Activated naive CD8-positive, alpha-beta T cell treated with anti-CD3 and anti-CD28 coated beads for 36 hours (primary cell): ENCODE measurements around the gene POLE3. TPM values are rescaled to one million over a fixed set of nuclear protein-coding genes. Genes with fewer than 3 reads are reported as not detected.
A peak's percentile ranks its signal among the peaks of the same experiment; 100 is the strongest.
"Not testable (repeated sequence)": the region's sequence is repeated elsewhere in the genome, so short reads cannot be mapped to it uniquely, and the experiment has no call there.

Experiments
- DNase-seq: peaks from one replicate; pipeline ENCODE4 v3.0.0; 2021
- H3K27ac Mint-ChIP-seq: one replicate; pipeline ENCODE4 v1.8.0; 2022; ENCODE audit warnings: mild to moderate bottlenecking, moderate library complexity, mixed read lengths
- H3K27me3 Mint-ChIP-seq: one replicate; pipeline ENCODE4 v1.8.0; 2022; ENCODE audit warnings: mild to moderate bottlenecking, mixed read lengths
- H3K36me3 Mint-ChIP-seq: one replicate; pipeline ENCODE4 v1.8.0; 2021; ENCODE audit warnings: mild to moderate bottlenecking, mixed read lengths
- H3K4me1 Mint-ChIP-seq: one replicate; pipeline ENCODE4 v1.8.0; 2021; ENCODE audit warnings: mixed read lengths
- H3K4me3 Mint-ChIP-seq: one replicate; pipeline ENCODE4 v1.8.0; 2022; ENCODE audit warnings: mild to moderate bottlenecking, moderate library complexity, mixed read lengths
- H3K9me3 Mint-ChIP-seq: one replicate; pipeline ENCODE4 v1.8.0; 2022; ENCODE audit warnings: mixed read lengths
- total RNA-seq, 2 experiments: library from RNA; stranded (reverse); gene quantifications; one replicate each; pipeline ENCODE4 v1.2.3, GENCODE V29; 2021

POLE3 gene
- total RNA-seq, 2 experiments from 2014 or later, result 94.2 to 97.8 TPM

DNA sequence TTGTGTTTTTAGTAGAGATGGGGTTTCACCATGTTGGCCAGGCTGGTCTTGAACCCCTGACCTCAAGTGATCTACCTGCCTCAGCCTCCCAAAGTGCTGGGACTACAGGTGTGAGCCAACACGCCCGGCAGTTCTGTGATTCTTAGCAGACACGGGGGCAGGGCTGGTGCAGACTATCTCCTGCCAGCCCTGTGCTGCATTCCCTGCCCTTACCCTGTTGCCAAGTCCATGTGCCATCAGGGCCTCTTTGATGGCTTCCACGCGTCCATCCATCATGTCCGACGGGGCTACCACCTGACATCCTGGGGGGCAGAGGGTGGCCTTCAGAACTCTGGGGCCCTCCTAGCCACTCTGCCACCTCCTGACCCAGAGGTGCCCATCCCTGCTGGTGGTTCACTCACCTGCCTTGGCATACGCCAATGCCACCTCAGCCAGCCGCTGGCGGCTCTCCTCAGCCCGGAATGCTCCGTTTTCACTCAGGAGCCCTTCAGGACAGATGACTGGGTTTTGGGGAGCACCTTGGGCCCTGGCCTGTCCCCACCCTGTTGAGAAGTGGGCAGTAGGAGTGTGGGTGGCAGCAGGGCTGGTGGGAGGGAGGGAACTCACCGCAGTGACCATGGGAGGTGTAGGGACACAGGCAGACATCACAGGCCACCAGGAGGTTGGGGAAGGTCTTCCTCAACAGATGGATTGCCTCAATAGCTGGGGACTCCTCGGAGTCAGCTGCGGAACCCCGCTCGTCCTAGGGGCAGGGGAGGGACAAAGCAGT is 20.1 kb downstream of the POLE3 start:
- no peak for DNase-seq
- Mint-ChIP-seq H3K4me3 (no peak overlapping the region), H3K4me1 (no peaks in the 10 kb centered on the region), H3K9me3 (no peaks in the 10 kb centered on the region), H3K27ac (no peak overlapping the region), H3K27me3 (no peaks in the 10 kb centered on the region), H3K36me3 (peaks cover 7% of the 10 kb centered on the region)

DNA sequence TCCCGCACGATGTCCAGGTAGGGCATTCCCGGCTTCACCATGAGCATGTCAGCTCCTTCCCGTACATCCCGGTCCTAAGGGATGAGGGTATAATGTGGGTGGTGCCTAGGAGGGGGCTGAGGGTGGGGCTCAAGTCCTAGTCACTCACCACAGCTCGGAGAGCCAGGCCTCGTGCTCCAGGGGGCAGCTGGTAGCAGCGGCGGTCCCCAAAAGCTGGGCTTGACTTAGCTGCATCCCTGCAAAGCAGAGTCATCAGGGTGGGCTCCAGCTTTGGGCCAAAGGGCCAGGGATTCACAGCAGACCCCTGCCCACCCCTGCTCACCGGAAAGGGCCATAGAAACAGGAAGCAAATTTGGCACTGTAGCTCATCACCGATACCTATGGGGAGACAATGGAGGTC is 21.0 kb downstream of the POLE3 start:
- no peak overlapping the region for H3K4me3 Mint-ChIP-seq
- H3K27ac Mint-ChIP-seq, result no peak overlapping the region
- H3K9me3 Mint-ChIP-seq, result no peaks in the 10 kb centered on the region
- DNase-seq, result no peak
- no peaks in the 10 kb centered on the region for H3K27me3 Mint-ChIP-seq
- H3K4me1 Mint-ChIP-seq, result no peaks in the 10 kb centered on the region
- H3K36me3 Mint-ChIP-seq, result peaks cover 7% of the 10 kb centered on the region

DNA sequence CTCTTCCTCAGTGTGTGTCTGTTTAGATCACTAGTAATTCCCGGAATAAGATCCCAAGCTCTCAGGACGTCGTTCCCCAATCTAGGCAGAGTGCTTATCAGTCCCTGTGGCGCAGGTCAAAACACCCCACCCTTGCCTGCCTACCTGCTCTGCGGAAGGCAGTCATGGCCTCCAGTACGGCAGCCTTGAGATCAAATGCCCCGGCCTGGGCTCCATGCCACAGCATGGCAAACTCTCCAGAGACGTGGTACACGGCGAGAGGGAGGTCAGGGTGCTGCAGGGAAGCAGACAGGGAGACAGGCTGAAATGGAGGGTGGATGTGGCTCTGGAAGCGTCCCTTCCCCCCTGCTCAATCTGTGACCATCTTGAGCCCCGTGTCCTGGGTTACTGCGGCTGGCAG is 21.6 kb downstream of the POLE3 start:
- H3K27me3 Mint-ChIP-seq, result no peaks in the 10 kb centered on the region
- peaks cover 7% of the 10 kb centered on the region for H3K36me3 Mint-ChIP-seq
- no peaks in the 10 kb centered on the region for H3K4me1 Mint-ChIP-seq
- no peak overlapping the region for H3K4me3 Mint-ChIP-seq
- no peak overlapping the region for H3K27ac Mint-ChIP-seq
- DNase-seq, result no peak
- H3K9me3 Mint-ChIP-seq, result no peaks in the 10 kb centered on the region

DNA sequence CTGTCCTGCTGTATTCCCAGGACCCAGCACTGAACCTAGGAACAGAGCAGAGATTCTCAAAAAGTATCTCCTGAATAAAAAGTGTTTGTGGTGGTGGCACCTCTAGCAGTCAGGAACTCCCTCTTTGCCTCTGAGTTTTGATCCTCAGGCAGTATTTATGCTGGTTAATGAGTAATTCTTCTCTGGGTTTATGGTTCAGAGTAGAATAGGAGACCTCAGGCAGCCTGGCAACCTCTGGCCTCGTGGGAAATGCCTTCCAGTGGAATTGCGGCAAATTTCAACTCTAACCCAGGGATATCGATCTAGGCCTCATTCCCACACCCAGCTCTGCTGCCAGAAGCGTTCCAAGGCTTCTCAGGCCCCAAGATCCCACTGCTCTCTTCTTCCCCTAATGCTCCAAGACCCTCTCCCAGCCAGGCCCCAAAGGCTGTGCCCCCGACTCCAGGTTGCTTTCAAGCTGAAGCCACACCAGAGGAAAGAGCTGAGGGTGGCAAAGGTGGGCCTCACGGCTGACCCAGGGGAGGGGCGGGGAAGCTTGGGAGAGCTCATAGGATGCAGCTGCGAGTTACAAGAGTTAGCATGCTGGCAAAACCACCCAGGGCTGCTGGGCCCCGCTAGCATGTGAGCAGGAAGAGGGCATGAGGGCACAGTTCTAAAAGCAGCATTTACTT is 22.8 kb downstream of the POLE3 start:
- H3K27ac Mint-ChIP-seq, result no peak overlapping the region
- no peak overlapping the region for H3K4me3 Mint-ChIP-seq
- H3K36me3 Mint-ChIP-seq, result peaks cover 7% of the 10 kb centered on the region
- H3K27me3 Mint-ChIP-seq, result no peaks in the 10 kb centered on the region
- no peaks in the 10 kb centered on the region for H3K9me3 Mint-ChIP-seq
- no peak for DNase-seq
- no peaks in the 10 kb centered on the region for H3K4me1 Mint-ChIP-seq

DNA sequence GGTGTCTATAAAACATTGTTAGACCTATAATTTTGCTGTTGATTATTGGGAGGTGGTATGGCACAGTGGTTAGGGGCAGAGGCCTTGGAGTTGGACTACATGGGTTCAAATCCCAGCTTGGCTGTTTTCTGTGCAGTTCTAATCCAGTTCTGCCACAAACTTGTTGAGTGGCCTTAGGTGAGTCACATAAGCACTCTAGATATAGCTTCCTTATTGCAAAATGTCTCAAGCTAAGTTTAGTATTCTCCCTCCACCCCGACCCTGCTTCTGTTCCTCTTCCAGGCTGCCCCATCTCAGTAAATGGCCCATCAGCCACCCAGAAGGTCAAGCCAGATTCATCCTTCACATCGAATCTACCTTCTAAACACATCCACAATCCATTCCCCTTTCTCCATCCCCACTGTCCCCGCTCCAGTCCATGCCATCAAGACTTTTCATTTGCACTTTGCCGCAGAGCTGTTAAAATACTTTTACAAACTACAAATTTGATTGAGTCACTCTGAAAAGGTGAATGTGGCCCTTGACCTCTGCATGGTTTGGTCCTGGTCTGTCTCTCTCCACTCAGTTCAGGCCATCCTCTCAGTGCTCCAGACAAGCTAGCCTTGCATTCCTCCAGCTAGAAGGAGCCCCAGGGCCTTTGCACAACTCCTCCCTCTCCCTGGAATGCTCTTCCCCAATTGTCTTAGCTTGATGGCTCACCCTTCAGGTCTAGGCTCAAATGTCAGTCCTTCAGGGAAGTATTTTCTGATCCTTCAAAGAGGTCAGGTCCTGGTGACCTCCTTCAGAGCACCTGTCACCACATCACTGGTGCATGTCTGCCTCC is 23.7 kb downstream of the POLE3 start:
- no peak for DNase-seq
- Mint-ChIP-seq H3K9me3 (no peaks in the 10 kb centered on the region), H3K27me3 (no peaks in the 10 kb centered on the region), H3K4me1 (no peaks in the 10 kb centered on the region), H3K4me3 (no peak overlapping the region), H3K36me3 (peaks cover 7% of the 10 kb centered on the region), H3K27ac (no peak overlapping the region)

DNA sequence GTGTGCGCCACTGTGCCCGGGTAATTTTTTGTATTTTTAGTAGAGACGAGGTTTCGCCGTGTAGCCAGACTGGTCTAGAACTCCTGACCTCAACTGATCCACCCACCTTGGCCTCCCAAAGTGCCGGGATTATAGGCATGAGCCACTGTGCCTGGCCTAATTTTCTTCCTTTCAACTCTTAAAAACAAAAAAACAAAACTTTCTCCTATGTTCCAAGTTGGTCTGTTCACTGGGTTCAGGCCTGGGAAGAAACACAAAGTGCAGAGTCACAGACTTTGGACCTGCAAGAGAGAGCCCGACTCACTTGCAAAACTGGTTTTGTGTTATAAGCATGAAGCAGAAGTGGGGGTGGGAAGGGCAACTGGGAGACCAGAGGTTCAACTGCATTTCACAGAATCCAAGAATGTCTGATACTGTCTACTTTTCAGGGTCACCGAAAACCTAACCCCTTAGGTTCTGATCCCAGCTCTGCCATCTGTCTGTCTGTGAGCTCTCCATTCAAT is 28.5 kb downstream of the POLE3 start:
- no peaks in the 10 kb centered on the region for H3K27me3 Mint-ChIP-seq
- no peak overlapping the region for H3K27ac Mint-ChIP-seq
- H3K36me3 Mint-ChIP-seq, result no peaks in the 10 kb centered on the region
- H3K4me1 Mint-ChIP-seq, result peaks cover 1% of the 10 kb centered on the region
- no peak overlapping the region for H3K4me3 Mint-ChIP-seq
- no peak for DNase-seq
- H3K9me3 Mint-ChIP-seq, result no peaks in the 10 kb centered on the region

DNA sequence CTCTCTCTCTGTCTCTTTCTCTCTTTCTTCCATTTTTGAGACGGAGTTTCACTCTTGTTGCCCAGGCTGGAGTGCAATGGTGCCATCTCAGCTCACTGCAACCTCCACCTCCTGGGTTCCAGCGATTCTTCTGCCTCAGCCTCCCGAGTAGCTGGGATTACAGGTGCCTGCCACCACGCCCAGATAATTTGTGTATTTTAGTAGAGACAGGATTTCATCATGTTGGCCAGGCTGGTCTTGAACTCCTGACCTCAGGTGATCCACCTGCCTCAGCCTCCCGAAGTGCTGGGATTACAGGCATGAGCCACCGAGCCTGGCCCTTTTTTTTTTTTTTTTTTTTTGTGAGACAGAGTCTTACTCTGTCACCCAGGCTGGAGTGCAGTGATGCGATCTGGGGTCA is 29.0 kb downstream of the POLE3 start:
- not testable (repeated sequence) for DNase-seq, H3K36me3 Mint-ChIP-seq, H3K4me3 Mint-ChIP-seq, H3K4me1 Mint-ChIP-seq, H3K27ac Mint-ChIP-seq, H3K27me3 Mint-ChIP-seq, H3K9me3 Mint-ChIP-seq

DNA sequence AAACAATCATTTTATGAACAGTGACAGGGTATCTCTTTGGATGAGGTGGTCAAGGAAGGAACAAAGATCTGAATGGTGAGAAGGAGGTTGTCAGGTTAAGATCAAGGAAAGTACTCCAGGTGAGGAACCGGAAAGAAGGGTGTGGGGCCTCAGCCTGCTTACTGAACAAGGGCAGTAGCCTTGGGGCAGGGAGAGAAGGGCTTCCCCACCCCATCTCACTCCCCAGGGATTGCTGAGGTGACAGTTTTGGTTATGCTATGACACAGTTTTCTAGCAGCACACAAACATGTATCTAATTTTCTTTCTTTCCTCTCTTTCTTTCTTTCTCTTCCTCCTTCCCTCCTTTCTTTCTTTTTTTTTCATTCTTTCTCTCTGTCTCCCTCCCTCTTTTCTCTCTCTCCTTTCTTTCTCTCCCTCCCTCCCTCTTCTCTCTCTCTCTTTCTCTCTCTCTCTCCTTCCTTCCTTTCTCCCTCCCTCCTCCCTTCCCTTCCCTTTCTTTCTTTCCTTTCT is 29.6 kb downstream of the POLE3 start:
- no peaks in the 10 kb centered on the region for H3K36me3 Mint-ChIP-seq
- H3K27ac Mint-ChIP-seq, result no peak overlapping the region
- no peak for DNase-seq
- H3K27me3 Mint-ChIP-seq, result no peaks in the 10 kb centered on the region
- peaks cover 2% of the 10 kb centered on the region for H3K4me1 Mint-ChIP-seq
- no peak overlapping the region for H3K4me3 Mint-ChIP-seq
- no peaks in the 10 kb centered on the region for H3K9me3 Mint-ChIP-seq

DNA sequence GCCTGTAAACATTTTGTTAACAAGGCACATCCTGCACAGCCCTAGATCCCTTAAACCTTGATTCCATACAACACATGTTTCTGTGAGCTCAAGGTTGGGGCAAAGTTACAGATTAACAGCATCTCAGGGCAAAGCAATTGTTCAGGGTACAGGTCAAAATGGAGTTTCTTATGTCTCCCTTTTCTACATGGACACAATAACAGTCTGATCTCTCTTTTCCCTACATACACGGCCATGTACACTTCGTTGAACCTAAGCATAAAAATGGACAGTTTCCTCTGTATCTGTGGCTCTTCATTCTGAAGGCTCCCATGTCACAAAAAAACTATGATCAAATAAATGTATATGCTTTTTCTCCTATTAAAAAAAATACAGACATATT is 30.7 kb downstream of the POLE3 start:
- not testable (repeated sequence) for H3K27me3 Mint-ChIP-seq, DNase-seq, H3K9me3 Mint-ChIP-seq, H3K4me3 Mint-ChIP-seq, H3K36me3 Mint-ChIP-seq, H3K27ac Mint-ChIP-seq
- H3K4me1 Mint-ChIP-seq, result peaks cover 12% of the 10 kb centered on the region

DNA sequence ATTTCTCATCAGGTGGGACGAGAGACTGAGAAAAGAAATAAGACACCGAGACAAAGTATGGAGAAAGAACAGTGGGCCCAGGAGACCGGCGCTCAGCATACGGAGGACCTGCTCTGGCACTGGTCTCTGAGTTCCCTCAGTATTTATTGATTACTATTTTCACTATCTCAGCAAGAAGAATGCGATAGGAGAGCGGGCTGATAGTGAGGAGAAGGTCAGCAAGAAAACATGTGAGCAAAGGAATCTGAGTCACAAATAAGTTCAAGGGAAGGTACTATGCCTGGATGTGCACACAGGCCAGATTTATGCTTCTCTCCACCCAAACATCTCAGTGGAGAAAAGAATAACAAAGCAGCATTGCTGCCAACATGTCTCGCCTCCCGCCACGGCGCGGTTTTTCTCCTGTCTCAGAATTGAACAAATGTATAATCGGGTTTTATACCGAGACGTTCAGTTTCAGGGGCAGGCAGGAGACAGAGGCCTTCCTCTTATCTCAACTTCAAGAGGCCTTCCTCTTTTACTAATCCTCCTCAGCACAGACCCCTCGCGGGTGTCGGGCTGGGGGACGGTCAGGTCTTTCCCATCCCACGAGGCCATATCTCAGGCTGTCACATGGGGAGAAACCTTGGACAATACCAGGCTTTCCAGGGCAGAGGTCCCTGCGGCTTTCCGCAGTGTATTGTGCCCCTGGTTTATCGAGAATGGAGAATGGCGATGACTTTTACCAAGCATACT is 31.2 kb downstream of the POLE3 start:
- H3K9me3 Mint-ChIP-seq, H3K36me3 Mint-ChIP-seq, H3K27me3 Mint-ChIP-seq, H3K27ac Mint-ChIP-seq, DNase-seq, H3K4me3 Mint-ChIP-seq: not testable (repeated sequence)
- peaks cover 14% of the 10 kb centered on the region for H3K4me1 Mint-ChIP-seq

DNA sequence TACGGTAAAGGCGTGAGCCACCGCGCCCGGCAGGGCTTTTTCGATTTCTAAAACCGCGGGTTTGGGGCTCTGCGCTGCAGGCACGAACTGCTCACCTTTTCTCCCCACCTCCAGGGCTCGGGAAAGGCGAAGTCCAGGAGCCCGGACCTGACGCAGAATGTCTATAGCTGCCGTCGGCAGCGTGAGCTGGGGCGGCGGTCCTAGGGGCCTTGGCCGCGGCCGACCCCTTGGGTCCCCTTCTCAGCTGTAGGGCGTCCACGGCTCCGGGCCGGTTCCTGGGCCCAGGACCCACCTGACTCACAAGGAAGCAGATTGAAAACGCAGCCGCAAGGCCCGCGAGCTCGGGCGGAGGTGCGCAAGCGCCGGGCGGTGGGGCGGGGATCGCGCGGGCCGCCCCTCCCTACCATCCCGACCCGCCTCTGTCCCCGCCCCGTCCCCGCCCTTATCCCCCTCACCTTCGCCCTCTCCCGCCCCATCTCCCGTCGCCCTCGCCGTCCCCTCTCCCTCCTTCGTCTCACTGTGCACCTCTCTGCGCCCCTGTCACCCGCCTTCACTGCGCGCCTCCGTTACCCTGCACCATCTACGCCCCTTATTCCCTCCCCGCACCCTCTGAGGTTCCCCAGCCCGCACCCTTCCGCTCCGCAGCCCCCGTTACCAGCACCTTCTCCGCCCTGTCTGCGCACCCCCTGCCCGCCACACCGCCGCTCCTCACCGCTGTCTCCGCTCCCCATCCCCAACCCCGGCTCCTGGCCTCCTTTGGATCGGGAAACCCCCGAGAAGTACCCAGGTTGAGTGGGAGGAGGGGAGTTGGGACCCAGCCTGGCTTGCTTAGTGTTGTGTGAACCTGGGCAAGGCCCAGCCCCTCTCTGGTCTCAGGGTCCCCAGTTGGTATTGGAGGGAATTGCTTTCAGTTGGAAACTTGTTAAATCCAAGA is 33.6 kb downstream of the POLE3 start, which contains the start of gene HDHD3:
Gene HDHD3, minus strand, starts transcription at position 353 of the 934 bp plus-strand sequence. CDS start 2,632 bp downstream, outside the sequence.
- Mint-ChIP-seq H3K36me3 (peaks cover 8% of the 10 kb centered on the region), H3K27ac (peak within 1 kb of the TSS; percentile 79), H3K4me1 (peaks cover 14% of the 10 kb centered on the region), H3K27me3 (no peaks in the 10 kb centered on the region), H3K9me3 (no peaks in the 10 kb centered on the region), H3K4me3 (peak within 1 kb of the TSS; percentile 83)
- DNase-seq, result peak; percentile 84

DNA sequence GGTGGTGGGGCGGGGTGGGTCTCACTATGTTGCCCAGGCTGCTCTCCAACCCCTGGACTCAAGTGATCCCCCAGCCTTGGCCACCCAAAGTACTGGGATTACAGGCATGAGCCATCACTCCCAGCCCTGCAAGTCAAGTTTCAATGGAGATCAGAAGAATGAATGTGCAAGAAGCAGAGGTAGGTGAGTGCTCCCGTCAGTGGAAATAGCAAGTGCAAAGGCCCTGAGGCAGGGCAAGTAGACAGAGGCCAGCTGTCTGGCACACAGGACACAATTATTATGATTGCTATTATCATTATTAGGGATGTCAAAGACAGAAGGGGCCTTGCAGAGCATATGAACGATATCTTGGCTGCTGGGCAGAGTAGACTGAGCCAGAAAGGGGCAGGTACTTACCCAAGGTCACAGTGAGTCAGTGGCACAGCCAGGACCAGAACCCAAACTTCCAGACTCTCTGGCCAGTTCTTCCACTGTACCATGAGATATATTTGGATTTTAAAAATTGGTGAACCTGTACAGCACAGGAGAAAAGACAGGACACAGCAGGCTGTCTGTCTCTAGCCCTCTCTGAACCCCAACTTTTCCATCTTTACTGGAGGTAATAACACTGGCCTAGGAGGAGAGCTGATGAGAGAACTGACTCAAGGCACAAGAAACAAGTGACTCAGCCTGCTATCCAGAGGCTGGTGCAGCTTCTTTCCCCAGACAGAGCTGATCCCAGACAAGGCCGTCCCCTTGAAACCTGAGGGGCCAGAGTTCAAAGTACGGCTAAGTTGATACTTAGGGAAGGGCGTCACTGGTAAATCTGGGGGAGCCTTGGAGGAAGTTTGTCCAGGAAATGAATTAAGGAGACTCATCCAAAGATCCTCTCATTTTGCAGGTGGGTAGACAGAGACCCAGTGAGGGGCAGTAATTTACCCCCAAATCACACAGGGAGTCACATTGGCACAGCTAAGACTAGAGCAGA is 35.1 kb downstream of the POLE3 start:
- no peak for DNase-seq
- H3K27me3 Mint-ChIP-seq, result no peaks in the 10 kb centered on the region
- peaks cover 14% of the 10 kb centered on the region for H3K4me1 Mint-ChIP-seq
- peak overlapping the region; percentile 83 for H3K4me3 Mint-ChIP-seq
- H3K27ac Mint-ChIP-seq, result peak overlapping the region; percentile 78
- H3K36me3 Mint-ChIP-seq, result peaks cover 8% of the 10 kb centered on the region
- H3K9me3 Mint-ChIP-seq, result no peaks in the 10 kb centered on the region
